ENCODE results near the gene BLM. TPM values are rescaled to one million over a fixed set of nuclear protein-coding genes. Genes with fewer than 3 reads are reported as not detected.

BLM gene
- total and polyA plus RNA-seq, 2 experiments from 2014 or later: 1.9 to 4.8 TPM

GRCh38 chr15:90826886-90827435 lies 109.8 kb downstream of the BLM start:
- Histone ChIP-seq H3K4me3 (no peak overlapping the region), H3K27me3 (replicated peaks; ENCODE audit: insufficient read depth) (no peaks in the 10 kb centered on the region), H3K4me1 (ENCODE audit: insufficient read depth) (no peaks in the 10 kb centered on the region), H3K9ac (no peak overlapping the region), H3K9me2 (ENCODE audit: insufficient read depth) (no peaks in the 10 kb centered on the region), H3K36me3 (ENCODE audit: low read depth) (no peaks in the 10 kb centered on the region), H3K27ac (no peak overlapping the region), H3F3A (ENCODE audit: insufficient read depth) (no peaks in the 10 kb centered on the region), H4K20me1 (ENCODE audit: insufficient read depth) (no peaks in the 10 kb centered on the region), H3K79me2 (ENCODE audit: insufficient read depth) (no peaks in the 10 kb centered on the region), H3K9me3 (ENCODE audit: low read depth) (no peaks in the 10 kb centered on the region), H3K4me2 (ENCODE audit: unreplicated experiment) (no peak overlapping the region), H2AFZ (no peak overlapping the region)
- no peak for DNase-seq
- WGBS, 2 experiments (ENCODE audit: low coverage in 1 of 2, low lambda C conversion rate in 2 of 2, missing lambda C conversion rate in 2 of 2): 83 to 84% methylated on average over 20 of the region's 20 CpGs
- in situ Hi-C loops (cut with MboI): no loop called here
- TF ChIP-seq EZH2 (IDR thresholded peaks at IDR 0.05; ENCODE audit: insufficient read depth, poor library complexity, severe bottlenecking): no peak
- no peak for TF ChIP-seq EZH2phosphoT487 (IDR thresholded peaks at IDR 0.05; ENCODE audit: insufficient read depth, low read depth)

GRCh38 chr15:90828111-90828510 lies 111.0 kb downstream of the BLM start:
- Histone ChIP-seq H3K27me3 (replicated peaks; ENCODE audit: insufficient read depth) (no peaks in the 10 kb centered on the region), H3K36me3 (ENCODE audit: low read depth) (no peaks in the 10 kb centered on the region), H3F3A (ENCODE audit: insufficient read depth) (no peaks in the 10 kb centered on the region), H3K9me3 (ENCODE audit: low read depth) (no peaks in the 10 kb centered on the region), H3K4me3 (no peak overlapping the region), H2AFZ (no peak overlapping the region), H4K20me1 (ENCODE audit: insufficient read depth) (no peaks in the 10 kb centered on the region), H3K9me2 (ENCODE audit: insufficient read depth) (no peaks in the 10 kb centered on the region), H3K79me2 (ENCODE audit: insufficient read depth) (no peaks in the 10 kb centered on the region), H3K4me2 (ENCODE audit: unreplicated experiment) (no peak overlapping the region), H3K9ac (no peak overlapping the region), H3K27ac (no peak overlapping the region), H3K4me1 (ENCODE audit: insufficient read depth) (no peaks in the 10 kb centered on the region)
- DNase-seq: no peak
- TF ChIP-seq EZH2phosphoT487 (IDR thresholded peaks at IDR 0.05; ENCODE audit: insufficient read depth, low read depth) (no peak), EZH2 (IDR thresholded peaks at IDR 0.05; ENCODE audit: insufficient read depth, poor library complexity, severe bottlenecking) (no peak)
- in situ Hi-C loops (cut with MboI): no loop called here
- 71 to 74% methylated on average over 4 to 12 of the region's 12 CpGs for WGBS, 2 experiments (ENCODE audit: low coverage in 1 of 2, low lambda C conversion rate in 2 of 2, missing lambda C conversion rate in 2 of 2)

DNA sequence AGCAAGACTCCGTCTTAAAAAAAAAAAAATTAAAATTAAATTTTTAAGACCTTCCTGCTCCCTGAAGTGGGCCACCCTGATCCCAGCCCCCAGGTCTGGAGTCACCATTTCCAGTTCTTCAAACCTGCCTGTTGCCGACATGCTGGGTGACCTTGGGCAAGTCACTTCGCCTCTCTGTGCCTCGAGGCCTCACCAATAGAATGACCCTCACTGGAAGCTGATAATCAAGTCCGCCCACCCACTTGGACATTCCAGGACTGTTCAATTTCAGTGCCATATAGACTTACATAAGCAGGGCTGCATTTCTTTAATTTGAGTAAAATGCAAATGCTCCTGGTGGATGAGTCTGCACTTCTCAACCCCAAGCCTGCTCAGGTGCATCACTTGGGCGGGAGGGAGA lies 112.0 kb downstream of the BLM start:
- WGBS, 2 experiments (ENCODE audit: low coverage in 1 of 2, low lambda C conversion rate in 2 of 2, missing lambda C conversion rate in 2 of 2): 81 to 84% methylated on average over 6 of the region's 6 CpGs
- Histone ChIP-seq H3K9me3 (ENCODE audit: low read depth) (no peaks in the 10 kb centered on the region), H3K4me1 (ENCODE audit: insufficient read depth) (no peaks in the 10 kb centered on the region), H3K9me2 (ENCODE audit: insufficient read depth) (no peaks in the 10 kb centered on the region), H3K4me3 (no peak overlapping the region), H3K9ac (no peak overlapping the region), H3K79me2 (ENCODE audit: insufficient read depth) (no peaks in the 10 kb centered on the region), H3K36me3 (ENCODE audit: low read depth) (no peaks in the 10 kb centered on the region), H3K27ac (no peak overlapping the region), H2AFZ (no peak overlapping the region), H3K4me2 (ENCODE audit: unreplicated experiment) (no peak overlapping the region), H4K20me1 (ENCODE audit: insufficient read depth) (no peaks in the 10 kb centered on the region), H3K27me3 (replicated peaks; ENCODE audit: insufficient read depth) (no peaks in the 10 kb centered on the region), H3F3A (ENCODE audit: insufficient read depth) (no peaks in the 10 kb centered on the region)
- in situ Hi-C loops (cut with MboI): no loop called here
- DNase-seq: no peak
- TF ChIP-seq EZH2 (IDR thresholded peaks at IDR 0.05; ENCODE audit: insufficient read depth, poor library complexity, severe bottlenecking) (no peak), EZH2phosphoT487 (IDR thresholded peaks at IDR 0.05; ENCODE audit: insufficient read depth, low read depth) (no peak)

DNA sequence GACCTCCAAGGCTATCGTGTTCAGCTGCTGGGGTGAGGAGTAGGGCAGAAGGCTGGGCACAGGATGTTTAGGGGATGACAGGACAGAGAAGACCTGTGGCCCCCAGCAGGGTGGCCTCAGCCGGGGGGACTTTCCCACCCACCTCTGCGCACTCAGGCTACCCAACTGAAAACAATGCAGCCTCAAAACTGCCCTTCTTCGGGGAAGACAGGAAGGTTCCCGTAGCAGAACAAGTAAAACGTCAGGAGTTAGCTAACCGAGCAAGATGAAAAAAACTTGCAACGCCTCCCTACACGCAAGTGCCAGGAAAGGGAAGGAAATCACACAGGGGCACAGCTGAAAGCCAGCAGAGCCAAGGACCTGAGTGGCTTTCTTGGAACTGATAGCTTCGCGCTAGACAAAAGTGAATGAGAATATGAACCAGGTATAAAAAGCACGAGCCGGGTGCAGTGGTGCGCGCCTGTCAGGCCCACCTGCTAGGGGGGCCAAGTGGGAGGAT lies 112.8 kb downstream of the BLM start:
- in situ Hi-C loops (cut with MboI): no loop called here

More for the DNA sequence above, 112.8 kb downstream of the BLM start:
- Histone ChIP-seq H3K79me2 (ENCODE audit: insufficient read depth) (no peaks in the 10 kb centered on the region), H3K9me3 (ENCODE audit: low read depth) (no peaks in the 10 kb centered on the region), H3K27me3 (replicated peaks; ENCODE audit: insufficient read depth) (no peaks in the 10 kb centered on the region), H4K20me1 (ENCODE audit: insufficient read depth) (no peaks in the 10 kb centered on the region), H3K9ac (no peak overlapping the region), H3K4me2 (ENCODE audit: unreplicated experiment) (no peak overlapping the region), H3K36me3 (ENCODE audit: low read depth) (no peaks in the 10 kb centered on the region), H2AFZ (no peak overlapping the region), H3K27ac (no peak overlapping the region), H3K4me3 (no peak overlapping the region), H3K4me1 (ENCODE audit: insufficient read depth) (no peaks in the 10 kb centered on the region), H3K9me2 (ENCODE audit: insufficient read depth) (no peaks in the 10 kb centered on the region), H3F3A (ENCODE audit: insufficient read depth) (no peaks in the 10 kb centered on the region)
- WGBS, 2 experiments (ENCODE audit: low coverage in 1 of 2, low lambda C conversion rate in 2 of 2, missing lambda C conversion rate in 2 of 2): 69 to 73% methylated on average over 15 of the region's 15 CpGs
- DNase-seq: no peak
- TF ChIP-seq EZH2phosphoT487 (IDR thresholded peaks at IDR 0.05; ENCODE audit: insufficient read depth, low read depth) (no peak), EZH2 (IDR thresholded peaks at IDR 0.05; ENCODE audit: insufficient read depth, poor library complexity, severe bottlenecking) (no peak)

Data from GM23248 (cell line).